Suprapubic skin (tissue), 4 donors: ENCODE measurements around the gene LHX5. TPM values are rescaled to one million over a fixed set of nuclear protein-coding genes. Genes with fewer than 3 reads are reported as not detected.

ENCODE experiments used
- DNase-seq, 2 donors: peaks; one replicate each; pipeline ENCODE4 v3.0.0-alpha.2; 2019; ENCODE audit warnings: low spot score in 2 of 2
- H3K27ac ChIP-seq: fragments of 200-600 bp; sonication (generic); one replicate; pipeline ENCODE4 v1.5.1; 2019
- H3K27me3 ChIP-seq: fragments of 200-600 bp; sonication (generic); one replicate; pipeline ENCODE4 v1.5.1; 2019
- H3K36me3 ChIP-seq: fragments of 200-600 bp; sonication (generic); one replicate; pipeline ENCODE4 v1.5.1; 2019
- H3K4me1 ChIP-seq: fragments of 200-600 bp; sonication (generic); one replicate; pipeline ENCODE4 v1.5.1; 2019
- H3K4me3 ChIP-seq: fragments of 200-600 bp; sonication (generic); one replicate; pipeline ENCODE4 v1.5.1; 2019; ENCODE audit warnings: mild to moderate bottlenecking
- H3K9me3 ChIP-seq: fragments of 200-600 bp; sonication (generic); one replicate; pipeline ENCODE4 v1.5.1; 2019
- CTCF ChIP-seq, 2 donors: fragments of 200-600 bp in 1 of 2; fragments of 450-650 bp in 1 of 2; sonication (generic) in 1 of 2; IDR thresholded peaks; one replicate each; pipeline ENCODE4 v1.5.1; 2016 to 2019; ENCODE audit warnings: antibody characterized with exemption in 2 of 2, mild to moderate bottlenecking in 1 of 2, moderate library complexity in 1 of 2
- EP300 ChIP-seq: sonication (generic); formaldehyde crosslinking; IDR thresholded peaks from one replicate; pipeline ENCODE4 v1.6.1; 2017; ENCODE audit warnings: antibody characterized with exemption
- POLR2A ChIP-seq, 2 donors: fragments of 450-650 bp; IDR thresholded peaks; one replicate each; pipeline ENCODE4 v1.6.1; 2017; ENCODE audit warnings: antibody characterized with exemption in 2 of 2, mild to moderate bottlenecking in 2 of 2, moderate library complexity in 2 of 2
- POLR2AphosphoS5 ChIP-seq, 3 donors: sonication (generic); formaldehyde crosslinking; IDR thresholded peaks; one replicate each; pipeline ENCODE4 v1.6.1; 2017; ENCODE audit warnings: antibody characterized with exemption in 3 of 3
- WGBS: methylation state at CpG from one replicate; pipeline ENCODE4 v1.1.5; 2018; 5-methylcytosine and 5-hydroxymethylcytosine counted together
- total RNA-seq, 4 donors: library from RNA; depleted of rRNA; stranded (reverse); fragments of >200 nt; gene quantifications; one replicate each; pipeline ENCODE4 v1.1.0, GENCODE V29; 2016

Gene LHX5
- total RNA-seq, 4 donors from 2014 or later: not detected

- DNase-seq: peak in 1 of 2 donors; percentile 78
- TF ChIP-seq POLR2A (IDR thresholded peaks at IDR 0.05) (no peak), EP300 (no peak), CTCF (IDR thresholded peaks at IDR 0.05) (peak; percentile 29 to 84), POLR2AphosphoS5 (IDR thresholded peaks at IDR 0.05) (no peak)
- H3K27me3 ChIP-seq: peaks cover 91% of the 10 kb centered on the region
- H3K4me1 ChIP-seq: peaks cover 40% of the 10 kb centered on the region
- H3K36me3 ChIP-seq: no peaks in the 10 kb centered on the region
- peak overlapping the region; percentile 39 for H3K4me3 ChIP-seq
- WGBS: 9% methylated on average over 25 of the region's 25 CpGs
- H3K9me3 ChIP-seq: no peaks in the 10 kb centered on the region
- no peak overlapping the region for H3K27ac ChIP-seq
Measured at GRCh38 chr12:113462117-113462774, 9.4 kb downstream of the LHX5 start.

GRCh38 chr12:113461666-113462065 is 10.0 kb downstream of the LHX5 start:
- WGBS: 37% methylated on average over 5 of the region's 5 CpGs
- H3K27me3 ChIP-seq: peaks cover 87% of the 10 kb centered on the region
- TF ChIP-seq POLR2A (IDR thresholded peaks at IDR 0.05) (no peak), CTCF (IDR thresholded peaks at IDR 0.05) (no peak), EP300 (no peak), POLR2AphosphoS5 (IDR thresholded peaks at IDR 0.05) (no peak)
- H3K27ac ChIP-seq: no peak overlapping the region
- no peaks in the 10 kb centered on the region for H3K36me3 ChIP-seq
- H3K4me1 ChIP-seq: peaks cover 37% of the 10 kb centered on the region
- H3K4me3 ChIP-seq: no peak overlapping the region
- H3K9me3 ChIP-seq: no peaks in the 10 kb centered on the region
- no peak for DNase-seq

GRCh38 chr12:113459981-113460380 is 11.7 kb downstream of the LHX5 start:
- Histone ChIP-seq H3K27ac (no peak overlapping the region), H3K36me3 (no peaks in the 10 kb centered on the region), H3K4me1 (peaks cover 29% of the 10 kb centered on the region), H3K9me3 (no peaks in the 10 kb centered on the region), H3K4me3 (no peak overlapping the region), H3K27me3 (peaks cover 75% of the 10 kb centered on the region)
- no peak for DNase-seq
- 37% methylated on average over 4 of the region's 4 CpGs for WGBS
- TF ChIP-seq POLR2AphosphoS5 (IDR thresholded peaks at IDR 0.05): no peak
- TF ChIP-seq EP300: no peak
- TF ChIP-seq CTCF (IDR thresholded peaks at IDR 0.05): no peak
- no peak for TF ChIP-seq POLR2A (IDR thresholded peaks at IDR 0.05)

GRCh38 chr12:113457710-113458109 is 14.0 kb downstream of the LHX5 start:
- 46% methylated on average over 4 of the region's 4 CpGs for WGBS
- H3K36me3 ChIP-seq: no peaks in the 10 kb centered on the region
- no peak for TF ChIP-seq EP300
- H3K27me3 ChIP-seq: peaks cover 64% of the 10 kb centered on the region
- no peak for DNase-seq
- no peak overlapping the region for H3K4me3 ChIP-seq
- H3K4me1 ChIP-seq: peaks cover 6% of the 10 kb centered on the region
- H3K27ac ChIP-seq: no peak overlapping the region
- no peaks in the 10 kb centered on the region for H3K9me3 ChIP-seq

- TF ChIP-seq POLR2A (IDR thresholded peaks at IDR 0.05): no peak
- TF ChIP-seq POLR2AphosphoS5 (IDR thresholded peaks at IDR 0.05): no peak
- TF ChIP-seq CTCF (IDR thresholded peaks at IDR 0.05): no peak
- no peak for TF ChIP-seq EP300
- H3K27me3 ChIP-seq: peaks cover 59% of the 10 kb centered on the region
- WGBS: 46% methylated on average over 10 of the region's 10 CpGs
Measured at GRCh38 chr12:113457185-113457584, 14.5 kb downstream of the LHX5 start.

GRCh38 chr12:113456761-113457160 is 14.9 kb downstream of the LHX5 start:
- Histone ChIP-seq H3K4me3 (no peak overlapping the region), H3K4me1 (no peaks in the 10 kb centered on the region), H3K36me3 (no peaks in the 10 kb centered on the region), H3K9me3 (no peaks in the 10 kb centered on the region), H3K27me3 (peaks cover 54% of the 10 kb centered on the region), H3K27ac (no peak overlapping the region)
- DNase-seq: no peak
- TF ChIP-seq POLR2A (IDR thresholded peaks at IDR 0.05): no peak
- no peak for TF ChIP-seq CTCF (IDR thresholded peaks at IDR 0.05)
- TF ChIP-seq EP300: no peak
- TF ChIP-seq POLR2AphosphoS5 (IDR thresholded peaks at IDR 0.05): no peak
- 81% methylated on average over 4 of the region's 4 CpGs for WGBS

More at GRCh38 chr12:113457185-113457584, 14.5 kb downstream of the LHX5 start:
- DNase-seq: no peak
- H3K4me1 ChIP-seq: peaks cover 1% of the 10 kb centered on the region
- H3K27ac ChIP-seq: no peak overlapping the region
- H3K9me3 ChIP-seq: no peaks in the 10 kb centered on the region
- no peaks in the 10 kb centered on the region for H3K36me3 ChIP-seq
- H3K4me3 ChIP-seq: no peak overlapping the region
